Kidney (tissue), 14 donors: ENCODE results near the gene POSTN. TPM values are rescaled to one million over a fixed set of nuclear protein-coding genes. Genes with fewer than 3 reads are reported as not detected.
"Not testable (repeated sequence)": the region's sequence is repeated elsewhere in the genome, so short reads cannot be mapped to it uniquely, and the experiment has no call there.

Source experiments
- DNase-seq, 5 donors: peaks; one replicate each; pipeline ENCODE4 v3.0.0-alpha.2; 2013 to 2020
- FAIRE-seq: peaks from 2 replicates; lab custom pipeline; 2012; peaks lifted over from hg19 to GRCh38; lab: Jason Lieb, UNC
- H3K27ac ChIP-seq, 2 donors: one replicate each; pipeline ENCODE4 v1.7.0; 2013; ENCODE audit warnings: low read depth in 2 of 2, low read length in 2 of 2, inconsistent platforms in 1 of 2
- H3K27me3 ChIP-seq: one replicate; pipeline ENCODE4 v1.7.1; 2013; ENCODE audit warnings: low read length, inconsistent platforms; ENCODE audit not compliant: control insufficient read depth, insufficient read depth
- H3K36me3 ChIP-seq, 3 donors: one replicate each; pipeline versions ENCODE4 v1.7.0 to v1.7.1; 2013; ENCODE audit warnings: low read length in 3 of 3, control low read depth in 1 of 3, inconsistent platforms in 1 of 3; ENCODE audit not compliant: insufficient read depth in 3 of 3, control insufficient read depth in 2 of 3
- H3K4me1 ChIP-seq, 3 donors: one replicate each; pipeline versions ENCODE4 v1.7.0 to v1.7.1; 2013; ENCODE audit warnings: low read length in 3 of 3, inconsistent platforms in 1 of 3, low read depth in 1 of 3; ENCODE audit not compliant: control insufficient read depth in 2 of 3, insufficient read depth in 2 of 3
- H3K4me3 ChIP-seq, 3 donors: one replicate each; pipeline versions ENCODE4 v1.7.0 to v1.8.1; 2013; ENCODE audit warnings: low read length in 3 of 3, control low read depth in 1 of 3, inconsistent platforms in 1 of 3
- H3K9ac ChIP-seq, 3 donors: one replicate each; pipeline versions ENCODE4 v1.7.0 to v1.7.1; 2013; ENCODE audit warnings: low read length in 3 of 3, control low read depth in 1 of 3, inconsistent platforms in 1 of 3
- H3K9me3 ChIP-seq, 3 donors: one replicate each; pipeline versions ENCODE4 v1.7.0 to v1.7.1; 2013; ENCODE audit warnings: low read length in 3 of 3, control low read depth in 1 of 3, inconsistent platforms in 1 of 3; ENCODE audit not compliant: control insufficient read depth in 2 of 3, insufficient read depth in 1 of 3
- CTCF ChIP-seq: IDR thresholded peaks from 3 replicates; pipeline ENCODE4 v1.5.1; 2012; ENCODE audit warnings: mild to moderate bottlenecking, moderate library complexity, borderline replicate concordance; ENCODE audit not compliant: insufficient read depth; ENCODE audit errors: extremely low read depth
- intact Hi-C: fragments of 100-400 bp; cut with DNase I; formaldehyde crosslinking; loops from one replicate; pipeline ENCODE4 v1.11.1; 2022
- polyA plus RNA-seq: library from polyadenylated mRNA; stranded (reverse); fragments of 350-450 nt; fragmentation: Illumina TruSeq; extraction: RNeasy Lipid Tissue Mini Kit (QIAGEN cat#74804); gene quantifications from one replicate; pipeline ENCODE4 v1.2.3, GENCODE V29; 2014; ENCODE audit warnings: low read depth, low replicate concordance; ENCODE audit not compliant: insufficient read depth
- total RNA-seq: library from RNA; stranded (reverse); fragmentation: NEBNext Ultra II Directional; extraction: Animal tissue kit (Norgen Biotek cat#: 25700); gene quantifications from one replicate; pipeline ENCODE4 v1.2.1, GENCODE V29; 2021
- donor health status: control.
- donor health status: control.
- donor health status: control.
- donor health status: control.
- donor health status: control.
- donor health status: DM: yes; HTN: yes; CAD: no.
- donor health status: Normal renal cell carcinoma (clear cell type).

Gene POSTN
- total and polyA plus RNA-seq, 2 donors from 2014 or later = 13.1 to 49.7 TPM

- H3K9ac ChIP-seq = no peak overlapping the region
- H3K36me3 ChIP-seq = no peaks in the 10 kb centered on the region
- intact Hi-C loops = no loop called here
- DNase-seq (no peak), FAIRE-seq (no peak)
- no peaks in the 10 kb centered on the region for H3K27me3 ChIP-seq
- H3K9me3 ChIP-seq = no peaks in the 10 kb centered on the region
- H3K4me1 ChIP-seq = no peaks in the 10 kb centered on the region
- no peak overlapping the region for H3K4me3 ChIP-seq
- TF ChIP-seq CTCF = no peak
- no peak overlapping the region for H3K27ac ChIP-seq
These were observed 33.1 kb downstream of the POSTN start for GRCh38 chr13:37565425-37565824.

GRCh38 chr13:37561031-37561430, 37.5 kb downstream of the POSTN start:
- DNase-seq = no peak
- no peak for FAIRE-seq
- H3K27ac ChIP-seq = no peak overlapping the region
- no peak for TF ChIP-seq CTCF
- H3K36me3 ChIP-seq = no peaks in the 10 kb centered on the region
- no peaks in the 10 kb centered on the region for H3K27me3 ChIP-seq
- intact Hi-C loops = no loop called here
- no peak overlapping the region for H3K4me3 ChIP-seq
- peaks cover 0 to 6% (median 0%) of the 10 kb centered on the region in 3 donors for H3K9me3 ChIP-seq
- no peak overlapping the region for H3K9ac ChIP-seq
- H3K4me1 ChIP-seq = no peaks in the 10 kb centered on the region

GRCh38 chr13:37560526-37560925, 38.0 kb downstream of the POSTN start:
- Histone ChIP-seq H3K9me3 (peaks cover 0 to 6% (median 0%) of the 10 kb centered on the region in 3 donors), H3K9ac (no peak overlapping the region), H3K27me3 (no peaks in the 10 kb centered on the region), H3K36me3 (no peaks in the 10 kb centered on the region), H3K4me1 (no peaks in the 10 kb centered on the region), H3K27ac (no peak overlapping the region), H3K4me3 (no peak overlapping the region)
- no peak for FAIRE-seq
- no peak for TF ChIP-seq CTCF
- intact Hi-C loops = no loop called here
- DNase-seq = no peak

GRCh38 chr13:37558766-37559165, 39.8 kb downstream of the POSTN start:
- FAIRE-seq, intact Hi-C loops: not testable (repeated sequence)

More at GRCh38 chr13:37558766-37559165, 39.8 kb downstream of the POSTN start:
- not testable (repeated sequence) for H3K36me3 ChIP-seq, H3K4me1 ChIP-seq, DNase-seq, H3K4me3 ChIP-seq, H3K27me3 ChIP-seq, H3K27ac ChIP-seq, H3K9ac ChIP-seq
- peaks cover 0 to 10% (median 2%) of the 10 kb centered on the region in 3 donors for H3K9me3 ChIP-seq
